SKM-1 (cell line): ENCODE measurements around the gene HS3ST4.

Experiments used
- DNase-seq: peaks from one replicate; lab custom pipeline; 2025; ENCODE audit not compliant: unreplicated experiment; lab: John Stamatoyannopoulos, UW

HS3ST4 gene

DNA sequence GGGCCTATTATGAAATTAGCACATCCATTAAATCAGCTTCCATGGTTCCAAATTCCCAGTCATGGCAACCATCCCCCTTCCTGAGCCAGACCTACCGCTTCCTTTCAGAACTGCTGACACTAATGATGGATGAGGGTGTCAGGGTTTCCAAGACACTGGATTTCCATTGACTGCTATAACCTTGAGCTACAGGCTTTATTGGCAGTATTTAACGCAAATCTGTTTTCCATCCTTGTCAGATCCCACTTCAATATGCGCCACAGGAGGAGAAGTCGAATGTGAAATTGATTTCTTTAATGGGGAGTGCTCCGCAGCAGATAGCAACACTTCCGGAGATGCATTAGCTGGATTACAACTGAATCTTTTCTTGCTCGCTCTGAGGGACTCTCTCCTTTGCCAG lies 197.1 kb downstream of the HS3ST4 start:
- DNase-seq, result no peak

DNA sequence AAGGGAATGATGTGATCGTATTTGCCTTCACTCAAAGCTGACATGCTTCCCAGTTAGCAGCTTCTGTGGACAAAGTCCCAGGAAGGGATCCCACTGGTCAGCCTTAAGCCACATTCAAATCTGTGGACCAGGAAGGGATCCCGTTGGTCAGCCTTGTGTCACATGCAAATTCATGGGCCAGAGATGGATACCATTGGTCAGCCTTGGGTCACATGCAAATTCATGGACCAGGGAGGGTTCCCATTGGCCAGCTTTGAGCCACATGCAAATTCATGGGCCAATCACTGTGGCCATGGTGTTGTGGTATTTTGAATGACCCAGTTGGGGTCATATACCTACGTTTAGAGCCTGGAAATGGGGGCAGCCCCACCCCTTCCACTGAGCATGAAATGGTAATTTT lies 201.6 kb downstream of the HS3ST4 start:
- DNase-seq, result no peak

DNA sequence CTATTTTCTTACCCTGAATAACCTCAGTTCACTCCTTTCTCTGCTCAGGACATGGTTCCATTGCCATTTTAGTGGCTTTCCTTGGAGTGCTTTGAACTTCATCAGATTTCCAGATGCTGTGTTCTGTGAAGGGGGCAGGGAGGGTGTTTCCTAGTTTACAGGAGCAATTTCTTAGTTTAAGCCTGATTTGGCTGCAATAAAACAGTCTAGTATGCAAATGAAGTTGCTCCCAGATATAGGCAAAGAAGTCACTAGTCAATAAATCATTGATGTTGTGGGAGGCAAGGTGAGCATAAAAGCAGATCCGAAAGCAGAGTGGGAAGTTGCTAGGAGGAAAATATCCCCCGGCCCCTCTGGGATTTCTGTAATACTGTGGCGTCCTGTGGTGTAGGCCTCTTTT lies 202.3 kb downstream of the HS3ST4 start:
- no peak for DNase-seq

GRCh38 chr16:25895380-25895779 lies 203.6 kb downstream of the HS3ST4 start:
- no peak for DNase-seq

GRCh38 chr16:25896411-25896810 lies 204.7 kb downstream of the HS3ST4 start:
- DNase-seq, result no peak

DNA sequence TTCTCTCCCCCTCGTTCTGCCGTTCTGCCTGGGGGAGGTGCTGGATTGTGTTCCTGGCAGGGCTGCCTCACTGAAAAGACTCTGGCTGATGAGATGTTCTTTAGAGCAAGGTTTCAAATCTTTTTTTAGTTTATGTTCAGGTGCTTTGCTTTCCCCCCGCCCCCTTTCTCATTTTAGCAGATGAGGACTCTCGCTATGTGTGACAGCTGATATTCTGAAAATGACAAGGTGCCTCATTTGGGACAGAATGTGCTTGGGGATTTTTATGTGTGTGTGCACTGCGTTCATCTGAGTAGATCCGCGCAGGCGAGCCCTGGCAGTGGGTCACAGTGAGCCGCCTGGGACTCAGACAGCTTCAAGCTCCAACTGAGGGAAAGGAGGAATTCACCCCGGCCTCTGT lies 205.9 kb downstream of the HS3ST4 start:
- no peak for DNase-seq

- no peak for DNase-seq
Observed at GRCh38 chr16:25905810-25906209, 214.1 kb downstream of the HS3ST4 start.

GRCh38 chr16:25910971-25911370 lies 219.2 kb downstream of the HS3ST4 start:
- no peak for DNase-seq

GRCh38 chr16:25912321-25912720 lies 220.6 kb downstream of the HS3ST4 start:
- peak; percentile 34 for DNase-seq

- DNase-seq, result no peak
Observed at GRCh38 chr16:25914357-25914962, 222.7 kb downstream of the HS3ST4 start.

DNA sequence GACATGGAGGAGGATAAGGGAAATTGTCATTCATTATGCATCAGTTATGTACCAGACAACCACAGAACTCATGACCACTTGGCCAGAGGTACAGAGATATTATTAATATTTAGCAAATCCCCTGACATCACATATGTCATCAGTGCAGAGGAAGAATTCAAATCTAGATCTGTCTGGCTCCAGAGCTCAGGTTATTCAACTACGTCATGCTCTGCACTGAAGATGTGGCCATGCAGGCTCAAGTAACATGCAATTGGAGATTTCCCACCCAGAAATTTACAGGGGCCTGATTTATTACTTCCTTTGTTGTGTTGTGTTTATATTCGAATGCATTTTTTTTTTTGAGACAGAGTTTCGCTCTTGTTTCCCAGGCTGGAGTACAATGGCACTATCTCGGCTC lies 224.3 kb downstream of the HS3ST4 start:
- no peak for DNase-seq

DNA sequence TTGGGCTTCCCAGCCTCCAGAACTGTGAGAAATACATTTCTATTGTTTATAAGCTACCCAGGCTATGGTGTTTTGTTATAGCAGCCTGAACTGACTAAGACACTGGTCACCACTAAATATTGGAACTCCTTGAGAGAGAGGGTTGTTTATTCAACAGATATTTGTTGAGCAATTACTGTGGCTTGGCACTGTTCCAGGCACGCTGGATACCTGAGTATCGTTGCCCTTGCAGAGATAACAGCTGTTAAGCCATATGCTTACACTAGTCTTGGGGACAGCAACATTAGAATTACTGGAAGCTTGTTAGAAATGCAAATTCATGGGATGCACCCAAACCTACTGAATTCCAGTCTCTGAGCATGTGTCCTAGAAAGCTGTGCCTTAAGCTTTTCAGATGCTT lies 230.7 kb downstream of the HS3ST4 start:
- no peak for DNase-seq

DNA sequence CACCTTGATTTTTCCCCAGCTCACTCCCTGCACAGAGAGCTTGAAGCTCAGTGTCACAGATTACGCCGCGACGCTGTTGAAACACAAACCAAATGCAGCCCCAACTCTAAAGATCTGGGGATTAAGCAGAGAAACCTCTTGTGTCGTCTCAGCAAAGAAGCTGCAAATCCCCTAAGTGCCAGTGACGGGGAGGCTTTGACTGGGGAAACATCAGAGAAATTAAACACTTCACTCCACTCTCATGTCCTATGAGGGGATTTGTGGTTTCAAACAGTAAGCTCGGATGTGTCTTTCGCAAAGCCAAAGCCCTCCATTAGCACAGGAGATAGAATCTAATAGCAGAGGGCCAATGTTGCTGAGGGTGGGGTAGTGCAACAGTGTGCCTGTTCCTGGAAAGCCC lies 233.7 kb downstream of the HS3ST4 start:
- DNase-seq, result no peak

DNA sequence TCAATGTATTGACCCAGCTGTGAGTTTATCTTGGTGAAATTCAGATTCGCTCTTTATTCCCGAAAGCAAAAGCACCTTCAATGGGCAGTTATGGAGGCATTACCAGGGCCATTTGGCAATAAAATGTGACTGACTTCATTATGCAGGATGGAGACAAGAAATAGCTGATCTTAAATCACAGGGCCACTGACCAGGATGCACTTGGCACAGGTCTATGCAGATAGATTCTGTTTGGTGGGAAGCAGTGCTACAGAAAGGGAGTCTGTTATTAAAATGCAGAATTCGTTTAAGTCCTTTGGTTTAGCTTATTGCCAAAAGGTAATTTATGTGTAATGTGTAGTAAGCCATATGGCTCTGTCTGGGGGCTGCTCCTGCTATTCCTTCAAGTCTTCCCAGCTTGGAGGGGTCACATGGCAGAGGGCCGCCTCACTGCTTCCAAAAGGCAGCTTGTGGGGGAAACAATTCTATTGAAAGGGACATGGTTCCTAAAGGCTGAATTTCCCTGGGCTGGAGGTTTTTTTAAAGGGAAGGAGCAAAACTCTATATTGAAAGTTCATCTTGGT lies 239.8 kb downstream of the HS3ST4 start:
- no peak for DNase-seq

GRCh38 chr16:25941800-25942499 lies 250.2 kb downstream of the HS3ST4 start:
- no peak for DNase-seq

DNA sequence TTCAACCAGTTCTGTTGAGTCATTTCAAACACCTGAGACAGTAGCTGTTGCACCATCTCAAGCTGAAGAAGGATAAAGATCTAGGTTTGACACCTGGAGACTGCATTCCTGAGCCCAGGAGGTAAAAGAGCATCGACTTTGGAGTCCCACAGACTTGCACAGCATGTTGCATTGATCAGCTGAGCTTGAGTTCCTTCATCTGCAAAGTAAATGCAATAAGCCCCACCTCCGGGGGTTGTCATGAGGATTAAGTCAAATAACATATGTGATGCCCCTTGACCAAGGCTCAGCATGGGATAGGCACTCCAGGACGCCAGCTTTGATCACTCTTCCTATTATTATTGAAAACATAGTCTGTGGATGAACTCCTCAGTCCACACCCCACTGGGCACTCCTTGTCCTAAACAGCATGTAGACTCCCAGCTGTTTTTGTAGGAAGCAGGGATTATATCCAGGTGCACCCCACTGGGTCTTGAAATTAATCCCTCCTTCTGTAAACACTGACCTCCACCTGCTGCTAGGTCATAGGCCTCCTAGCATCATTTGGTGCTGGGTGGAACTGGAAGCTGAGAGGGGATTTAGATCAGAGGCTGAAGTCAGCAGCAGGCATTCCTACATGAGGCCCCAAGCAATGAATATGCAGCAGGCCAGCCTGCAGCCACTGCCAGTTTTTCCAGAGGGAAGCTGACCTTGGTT lies 259.0 kb downstream of the HS3ST4 start:
- DNase-seq, result no peak

- DNase-seq, result no peak
Observed at GRCh38 chr16:25951999-25952398, 260.2 kb downstream of the HS3ST4 start.

DNA sequence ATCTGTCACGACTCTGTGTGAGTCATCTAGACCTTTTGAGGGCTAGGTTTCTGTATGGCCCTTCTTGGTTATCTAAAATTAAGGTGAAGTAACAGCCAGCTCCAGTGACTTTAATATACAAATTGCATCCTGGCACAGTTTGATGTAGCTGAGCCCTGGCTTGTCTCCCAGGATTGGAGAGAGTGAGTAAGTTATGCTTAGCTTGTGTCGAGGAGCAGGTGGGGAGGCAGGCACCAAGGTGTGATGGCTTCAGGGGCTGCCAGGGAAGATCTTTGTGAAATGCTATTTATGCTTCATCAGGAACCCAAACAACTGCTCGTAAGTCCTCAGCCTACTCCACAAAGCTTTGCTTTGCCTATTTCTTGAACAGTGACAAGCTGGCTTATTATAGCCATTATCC lies 261.2 kb downstream of the HS3ST4 start:
- DNase-seq, result no peak

DNA sequence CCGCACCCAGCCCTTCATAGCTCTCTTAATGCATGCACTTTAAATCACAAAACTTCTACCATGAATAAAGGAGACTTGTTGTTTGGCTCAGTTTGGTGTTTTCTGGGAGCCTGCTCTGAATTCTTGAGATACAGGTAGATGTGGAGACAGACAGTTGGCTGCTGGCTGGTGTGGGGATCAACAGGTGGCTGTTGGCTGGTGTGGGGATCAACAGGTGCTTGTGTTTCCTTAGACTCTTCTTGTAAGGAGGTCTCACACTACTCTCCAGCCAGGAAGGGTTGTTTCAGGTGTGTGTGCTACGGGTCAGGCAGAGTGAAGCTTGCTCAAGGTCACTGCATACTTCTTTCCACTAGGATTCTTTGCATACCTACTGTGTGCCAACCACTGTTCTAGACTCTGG lies 265.9 kb downstream of the HS3ST4 start:
- no peak for DNase-seq

DNA sequence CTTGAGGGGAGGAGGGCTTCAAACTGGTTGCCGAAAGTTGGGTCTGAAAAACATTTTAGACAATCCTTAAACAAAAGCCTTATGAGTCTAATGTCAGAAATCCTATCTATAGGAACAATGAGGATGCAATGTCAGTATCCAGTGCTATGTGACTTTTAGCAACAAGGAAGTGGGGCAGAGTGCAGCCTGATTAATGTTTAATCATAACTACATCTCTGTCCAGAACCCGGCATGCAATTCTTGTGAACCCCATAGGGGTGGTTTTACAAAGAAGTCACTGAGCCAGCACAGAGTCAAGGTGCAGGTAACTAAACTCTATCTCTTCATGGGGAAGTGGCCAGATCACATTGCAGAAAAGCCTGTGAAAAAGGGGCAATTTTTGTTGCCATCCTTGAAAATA lies 267.5 kb downstream of the HS3ST4 start:
- no peak for DNase-seq

GRCh38 chr16:25966172-25967097 lies 274.7 kb downstream of the HS3ST4 start:
- no peak for DNase-seq
